Vein endothelial cell (primary cell): ENCODE measurements around the gene TTC24. TPM values are rescaled to one million over a fixed set of nuclear protein-coding genes. Genes with fewer than 3 reads are reported as not detected.

Experiments
- total RNA-seq: library from RNA; depleted of rRNA; stranded (reverse); fragments of >200 nt; gene quantifications from 2 replicates; pipeline ENCODE4 v1.2.3, GENCODE V29; 2012

TTC24 gene
- not detected in 2 replicates for total RNA-seq

DNA sequence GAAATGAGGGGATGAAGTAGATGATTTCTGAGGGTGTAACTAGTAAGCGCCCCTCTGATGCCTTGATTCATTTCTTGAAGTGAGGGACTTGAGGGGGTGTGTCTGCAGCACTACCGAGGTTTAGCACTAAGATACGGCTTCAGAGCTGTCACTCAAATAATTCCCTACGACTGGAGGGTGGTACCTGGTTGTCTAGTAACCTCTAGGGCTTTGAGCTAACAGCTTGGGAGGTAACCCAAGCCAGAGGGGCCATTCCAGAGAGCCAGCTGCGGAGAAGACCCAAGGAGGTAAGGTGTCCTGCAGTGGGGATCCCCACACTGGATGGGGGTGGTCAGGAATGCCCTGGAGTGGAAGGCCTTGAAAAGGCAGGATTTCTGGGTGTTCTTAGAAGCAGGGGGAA, at the start of gene TTC24:
Gene TTC24 (plus strand): TSS at position 252 of the 400 bp plus-strand sequence. CDS start 1,642 bp downstream, outside the sequence.

GRCh38 chr1:156571919-156572662, 7.4 kb upstream of the TTC24 start, which contains the start of gene IQGAP3:
IQGAP3 (minus strand) TSS chr1:156572565; CDS start chr1:156572529, 36 bp downstream.

GRCh38 chr1:156591432-156592157, 12.1 kb downstream of the TTC24 start, which contains the start of gene NAXE:
NAXE (plus strand) TSS chr1:156591776; CDS start chr1:156591805, 29 bp downstream.

DNA sequence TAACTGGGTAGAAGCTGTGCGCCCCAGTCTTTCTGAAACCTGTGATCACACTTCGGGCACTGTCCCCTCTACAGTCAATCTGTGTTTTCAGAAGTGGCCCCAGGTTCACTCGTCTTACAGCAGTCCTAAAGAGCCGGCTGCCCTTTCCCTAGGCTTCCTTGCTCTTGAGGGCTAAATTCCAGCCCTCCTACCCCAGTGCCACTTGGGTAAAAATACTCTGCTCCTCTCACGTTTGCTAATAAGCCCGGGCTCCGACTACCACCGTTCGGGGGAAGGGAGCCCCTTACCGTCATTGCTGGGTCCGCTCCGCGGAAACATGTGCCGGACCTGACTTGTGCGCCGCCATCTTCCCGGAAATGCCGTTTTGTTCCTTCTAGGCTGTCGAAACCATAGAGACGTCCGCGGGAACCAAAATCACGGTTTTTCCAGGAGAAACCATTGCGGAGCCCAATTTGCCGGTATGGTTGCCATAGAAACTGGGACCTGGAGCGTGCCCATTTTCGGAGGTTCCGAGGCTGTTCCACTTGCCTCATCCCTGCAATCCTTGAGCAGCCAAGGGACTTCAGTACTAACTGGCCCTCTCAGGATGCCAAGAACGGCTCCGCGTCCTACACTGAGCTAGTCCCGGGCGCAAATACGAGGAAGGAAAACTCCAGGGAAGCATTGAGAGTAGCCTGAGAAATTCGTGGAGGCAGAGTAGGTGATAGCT, 21.8 kb downstream of the TTC24 start, which contains the start of gene GPATCH4:
Gene GPATCH4 (minus strand): TSS at position 358 of the 709 bp plus-strand sequence.

DNA sequence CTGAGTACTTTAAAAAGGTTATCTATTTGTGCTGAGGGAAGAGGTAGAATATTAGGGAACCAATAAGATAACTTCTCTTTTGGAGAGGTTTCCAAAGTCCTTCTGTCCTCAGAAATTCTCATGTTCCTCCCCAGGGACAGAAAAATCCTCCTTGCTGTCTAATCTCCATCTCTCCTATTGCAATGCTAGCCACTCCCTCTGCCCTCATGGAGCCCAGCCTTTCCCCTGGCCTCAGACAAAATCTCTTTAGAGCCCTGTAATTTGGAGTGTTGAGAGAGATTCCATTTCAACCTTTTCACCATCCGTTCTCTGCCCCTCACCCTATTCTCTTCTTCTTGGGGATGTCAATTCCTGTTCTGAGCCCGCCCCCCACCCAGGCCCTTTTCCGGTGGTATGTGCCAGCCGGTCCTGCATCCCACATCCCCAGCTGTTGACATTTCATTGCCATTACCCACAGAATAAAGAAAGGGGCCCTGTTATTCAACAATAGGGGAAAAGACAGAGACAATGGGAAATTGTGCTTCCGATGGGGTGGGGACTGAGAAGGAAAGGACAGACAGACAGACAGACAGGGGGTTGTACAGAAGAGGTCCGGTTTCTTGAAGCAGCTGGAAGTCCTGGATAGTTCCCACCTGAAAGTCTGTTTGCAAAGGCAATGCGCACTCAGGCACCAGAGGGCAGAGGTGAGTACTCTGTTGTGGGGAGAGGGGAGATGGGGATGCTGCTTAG, 39.5 kb downstream of the TTC24 start, which contains the start of gene HAPLN2:
Gene HAPLN2 (plus strand): TSS at position 563 of the 729 bp plus-strand sequence. CDS start 4,076 bp downstream, outside the sequence.

Other genes starting within 250 kb of the TTC24 start
- gene CCT3, start 241.4 kb upstream of the TTC24 start, total RNA-seq = 523 and 571 TPM in 2 replicates
- gene TSACC, start 241.2 kb upstream of the TTC24 start, total RNA-seq = 0.65 TPM in 1 of 2 replicates, not detected in the other
- gene RHBG, start 210.5 kb upstream of the TTC24 start, total RNA-seq = not detected in 2 replicates
- gene MEF2D, start 78.9 kb upstream of the TTC24 start, total RNA-seq = 21.6 and 29.4 TPM in 2 replicates
- gene IQGAP3, start 7.2 kb upstream of the TTC24 start, total RNA-seq = 19.6 and 21.5 TPM in 2 replicates
- 73.1 and 110 TPM in 2 replicates for gene NAXE, start 12.1 kb downstream of the TTC24 start, total RNA-seq
- gene GPATCH4, start 21.8 kb downstream of the TTC24 start, total RNA-seq = 20.6 and 26.7 TPM in 2 replicates
- gene HAPLN2, start 39.7 kb downstream of the TTC24 start, total RNA-seq = not detected in 2 replicates
- gene BCAN, start 62.4 kb downstream of the TTC24 start, total RNA-seq = 0.10 TPM in 1 of 2 replicates, not detected in the other
- gene NES, start 97.7 kb downstream of the TTC24 start, total RNA-seq = 81.7 and 150 TPM in 2 replicates
- 0.65 TPM in 1 of 2 replicates, not detected in the other for gene CRABP2, start 125.9 kb downstream of the TTC24 start, total RNA-seq
- gene METTL25B, start 148.7 kb downstream of the TTC24 start, total RNA-seq = 7.0 and 14.7 TPM in 2 replicates
- gene ISG20L2, start 149.0 kb downstream of the TTC24 start, total RNA-seq = 34.0 and 45.1 TPM in 2 replicates
- gene MRPL24, start 161.4 kb downstream of the TTC24 start, total RNA-seq = 29.1 and 34.1 TPM in 2 replicates
- gene HDGF, start 172.0 kb downstream of the TTC24 start, total RNA-seq = 214 and 234 TPM in 2 replicates
- 26.5 and 35.3 TPM in 2 replicates for gene PRCC, start 187.8 kb downstream of the TTC24 start, total RNA-seq
- gene SH2D2A, start 237.1 kb downstream of the TTC24 start, total RNA-seq = 0.33 TPM in 1 of 2 replicates, not detected in the other